Activated naive CD8-positive, alpha-beta T cell (primary cell): ENCODE measurements around the gene NTN1.

Source experiments
- H3K27ac Mint-ChIP-seq: one replicate; pipeline ENCODE4 v1.8.0; 2021; ENCODE audit warnings: mixed read lengths
- H3K27me3 Mint-ChIP-seq: one replicate; pipeline ENCODE4 v1.8.0; 2021; ENCODE audit warnings: mixed read lengths
- H3K36me3 Mint-ChIP-seq: one replicate; pipeline ENCODE4 v1.8.0; 2021; ENCODE audit warnings: mixed read lengths
- H3K4me1 Mint-ChIP-seq: one replicate; pipeline ENCODE4 v1.8.0; 2021; ENCODE audit warnings: low read depth, mixed read lengths
- H3K4me3 Mint-ChIP-seq: one replicate; pipeline ENCODE4 v1.8.0; 2021; ENCODE audit warnings: mild to moderate bottlenecking, mixed read lengths
- H3K9me3 Mint-ChIP-seq: one replicate; pipeline ENCODE4 v1.8.0; 2021; ENCODE audit warnings: low read depth, mixed read lengths

Gene NTN1

DNA sequence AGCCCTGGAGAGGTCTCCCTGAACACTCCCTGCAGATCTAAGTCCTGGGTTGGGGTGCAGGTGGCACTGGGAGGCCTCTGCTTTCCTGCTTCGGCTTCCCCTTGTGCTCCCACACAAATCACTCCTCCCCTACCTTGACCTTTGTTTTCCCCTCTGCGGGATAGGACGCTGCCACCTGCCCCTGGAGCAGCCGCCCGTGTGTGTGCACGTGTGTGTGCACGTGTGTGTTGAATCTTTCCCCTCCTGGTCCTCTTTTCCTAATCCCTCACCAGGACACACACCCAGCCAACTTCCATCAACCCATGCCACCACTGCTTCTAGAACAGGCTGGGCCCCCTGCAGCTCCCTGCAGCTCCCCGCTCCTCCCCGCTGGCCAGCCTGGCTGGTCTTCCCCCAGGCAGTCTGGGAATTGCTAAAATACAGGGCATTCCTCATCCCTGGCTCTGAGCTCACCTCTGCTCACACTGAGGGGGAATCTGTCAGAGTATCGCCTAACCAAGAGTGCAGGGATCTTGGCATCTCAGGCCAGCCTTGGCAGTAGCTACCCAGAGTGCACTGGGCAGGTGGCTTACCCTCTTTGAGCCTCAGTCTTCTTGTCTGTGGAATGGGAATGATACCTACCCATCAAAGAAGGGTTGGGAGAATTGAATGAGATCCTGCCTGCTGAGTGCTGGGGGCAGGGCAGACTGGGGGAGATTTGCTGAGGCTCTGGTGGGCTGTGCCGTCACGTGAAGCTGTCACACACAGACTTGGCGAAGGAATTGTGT lies 198.5 kb downstream of the NTN1 start:
- Mint-ChIP-seq H3K36me3 (peaks cover 8% of the 10 kb centered on the region), H3K27ac (no peak overlapping the region), H3K27me3 (peaks cover 1% of the 10 kb centered on the region), H3K9me3 (peaks cover 18% of the 10 kb centered on the region), H3K4me3 (no peak overlapping the region), H3K4me1 (no peaks in the 10 kb centered on the region)

DNA sequence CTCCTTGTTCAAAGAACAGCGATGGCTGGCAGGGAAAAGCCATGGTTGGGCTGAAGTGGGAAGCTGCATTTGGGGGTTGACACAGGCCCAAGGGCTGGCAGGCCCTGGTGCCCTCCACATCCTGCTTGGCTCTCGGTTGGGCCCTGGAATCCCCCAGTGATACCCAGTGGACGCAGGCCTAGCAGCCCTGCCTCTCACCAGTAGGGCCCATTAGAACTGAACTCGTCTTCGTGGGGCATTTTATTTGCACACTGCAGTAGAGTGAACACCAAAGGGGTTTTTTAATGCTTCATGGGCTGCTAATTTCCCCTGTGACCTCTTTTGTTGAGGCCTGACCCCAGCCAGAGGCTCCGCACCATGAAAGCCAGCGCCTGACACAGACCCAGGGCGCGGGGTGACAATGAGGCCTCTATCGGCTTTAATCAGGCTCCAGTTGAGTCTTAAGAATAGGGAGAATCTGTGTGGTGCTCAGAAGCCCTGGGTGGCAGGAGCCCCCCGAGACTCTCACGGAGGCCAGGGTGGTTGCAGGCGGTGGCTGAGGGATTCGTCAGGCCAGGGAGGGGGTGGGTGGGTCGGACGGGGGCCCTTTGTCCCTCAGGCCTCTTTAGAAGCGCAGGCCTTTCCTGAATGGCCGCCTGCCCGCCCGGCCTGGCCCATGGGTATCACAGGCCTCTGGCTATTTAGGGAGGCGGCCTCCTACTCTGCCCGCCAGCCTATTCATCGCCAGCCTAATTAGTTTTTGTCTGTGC lies 199.3 kb downstream of the NTN1 start:
- H3K4me3 Mint-ChIP-seq = no peak overlapping the region
- no peaks in the 10 kb centered on the region for H3K4me1 Mint-ChIP-seq
- peaks cover 4% of the 10 kb centered on the region for H3K36me3 Mint-ChIP-seq
- no peak overlapping the region for H3K27ac Mint-ChIP-seq
- peaks cover 1% of the 10 kb centered on the region for H3K27me3 Mint-ChIP-seq
- peaks cover 13% of the 10 kb centered on the region for H3K9me3 Mint-ChIP-seq

DNA sequence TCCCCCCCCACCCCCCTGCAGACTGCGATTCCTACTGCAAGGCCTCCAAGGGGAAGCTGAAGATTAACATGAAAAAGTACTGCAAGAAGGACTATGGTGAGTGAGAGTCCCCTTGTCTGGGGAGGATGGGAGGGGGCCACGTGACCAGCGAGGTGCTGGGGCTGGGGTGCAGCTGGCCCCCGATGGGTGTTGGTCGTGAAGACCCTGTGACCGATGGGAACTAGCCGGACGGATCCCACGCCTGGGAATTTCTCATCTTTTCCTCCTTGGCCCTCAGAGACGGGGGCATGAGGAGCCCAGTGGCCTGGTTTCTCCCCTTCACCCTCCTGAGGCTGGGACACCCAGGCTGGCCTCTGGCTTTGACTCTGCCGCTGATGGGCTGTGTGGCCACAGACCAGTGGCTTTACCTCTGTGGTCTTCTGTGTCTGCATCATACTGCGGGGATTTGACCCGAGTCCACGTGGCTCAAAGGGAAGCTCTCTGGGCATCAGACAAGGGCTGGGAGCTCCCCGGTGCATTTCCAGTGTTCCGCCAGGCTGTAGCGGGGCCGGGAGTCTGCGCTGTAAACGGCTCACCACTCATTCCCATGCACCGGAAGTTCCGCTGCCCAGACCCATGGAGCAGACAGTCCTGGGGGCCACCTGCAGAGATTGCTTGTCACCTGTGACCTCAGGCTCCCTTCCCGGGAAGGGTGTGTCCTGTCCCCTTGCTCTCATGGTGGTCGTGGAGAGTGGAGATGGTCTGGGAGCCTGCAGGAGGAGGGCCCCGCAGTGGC lies 200.0 kb downstream of the NTN1 start:
- H3K27ac Mint-ChIP-seq = no peak overlapping the region
- H3K4me3 Mint-ChIP-seq = no peak overlapping the region
- peaks cover 6% of the 10 kb centered on the region for H3K9me3 Mint-ChIP-seq
- no peaks in the 10 kb centered on the region for H3K4me1 Mint-ChIP-seq
- H3K27me3 Mint-ChIP-seq = peaks cover 1% of the 10 kb centered on the region
- peaks cover 3% of the 10 kb centered on the region for H3K36me3 Mint-ChIP-seq

DNA sequence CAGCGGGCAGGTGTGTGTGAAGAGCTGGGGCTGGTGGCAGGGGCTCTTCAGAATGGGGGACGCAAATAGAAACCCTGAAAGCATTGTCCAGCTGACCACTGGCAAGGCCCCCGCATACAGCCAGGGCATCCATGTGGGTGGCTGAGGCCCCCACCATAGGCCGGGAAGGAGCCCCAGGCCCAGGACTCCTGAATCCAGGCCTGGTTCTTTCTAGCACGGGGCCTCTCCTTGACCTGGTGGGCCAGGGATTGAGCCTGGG lies 200.5 kb downstream of the NTN1 start:
- Mint-ChIP-seq H3K4me3 (no peak overlapping the region), H3K36me3 (peaks cover 3% of the 10 kb centered on the region), H3K4me1 (no peaks in the 10 kb centered on the region), H3K27ac (no peak overlapping the region), H3K27me3 (peaks cover 1% of the 10 kb centered on the region), H3K9me3 (peaks cover 3% of the 10 kb centered on the region)

DNA sequence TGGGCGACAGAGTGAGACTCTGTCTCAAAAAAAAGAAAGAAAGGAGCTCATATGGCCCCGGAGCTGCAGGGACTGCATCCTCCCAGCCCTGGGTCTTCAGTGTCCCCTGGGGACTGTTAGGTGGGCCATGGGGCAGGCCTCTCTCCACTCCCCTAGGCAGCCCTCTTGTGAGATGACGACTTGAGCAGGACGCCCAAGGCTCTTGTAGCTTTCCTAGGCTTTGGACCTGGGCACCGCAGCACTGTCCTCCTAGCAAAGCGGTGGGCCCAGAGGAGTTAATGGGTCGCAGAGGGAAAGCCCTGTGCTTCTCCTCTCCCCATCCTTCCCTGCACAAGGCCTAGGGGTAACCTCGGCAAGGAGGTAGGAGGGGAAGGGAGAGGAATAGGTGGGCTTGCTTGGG lies 202.2 kb downstream of the NTN1 start:
- Mint-ChIP-seq H3K27me3 (no peaks in the 10 kb centered on the region), H3K27ac (no peak overlapping the region), H3K9me3 (no peaks in the 10 kb centered on the region), H3K36me3 (no peaks in the 10 kb centered on the region), H3K4me1 (no peaks in the 10 kb centered on the region), H3K4me3 (no peak overlapping the region)

DNA sequence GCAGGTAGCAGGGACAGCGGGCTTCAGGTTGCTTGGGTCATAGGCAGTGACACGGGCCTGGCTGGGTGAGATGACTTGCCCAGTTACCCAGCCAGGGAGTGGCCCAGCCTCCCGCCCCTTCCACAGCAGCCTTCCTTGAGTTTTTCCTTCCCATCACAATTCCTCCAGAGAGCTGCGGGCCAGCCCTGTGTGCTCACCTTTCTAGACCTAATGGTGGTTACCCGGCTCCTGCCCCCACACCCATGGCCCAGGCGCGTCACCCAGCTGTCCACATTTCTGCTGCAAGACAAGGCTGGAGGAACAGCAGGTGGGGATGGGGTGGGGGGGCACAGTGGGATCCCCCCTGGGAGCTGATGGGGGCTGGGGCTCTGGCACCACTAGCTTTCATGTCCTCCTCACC lies 203.2 kb downstream of the NTN1 start:
- Mint-ChIP-seq H3K4me1 (no peaks in the 10 kb centered on the region), H3K9me3 (no peaks in the 10 kb centered on the region), H3K27ac (no peak overlapping the region), H3K36me3 (no peaks in the 10 kb centered on the region), H3K27me3 (peaks cover 1% of the 10 kb centered on the region), H3K4me3 (no peak overlapping the region)

DNA sequence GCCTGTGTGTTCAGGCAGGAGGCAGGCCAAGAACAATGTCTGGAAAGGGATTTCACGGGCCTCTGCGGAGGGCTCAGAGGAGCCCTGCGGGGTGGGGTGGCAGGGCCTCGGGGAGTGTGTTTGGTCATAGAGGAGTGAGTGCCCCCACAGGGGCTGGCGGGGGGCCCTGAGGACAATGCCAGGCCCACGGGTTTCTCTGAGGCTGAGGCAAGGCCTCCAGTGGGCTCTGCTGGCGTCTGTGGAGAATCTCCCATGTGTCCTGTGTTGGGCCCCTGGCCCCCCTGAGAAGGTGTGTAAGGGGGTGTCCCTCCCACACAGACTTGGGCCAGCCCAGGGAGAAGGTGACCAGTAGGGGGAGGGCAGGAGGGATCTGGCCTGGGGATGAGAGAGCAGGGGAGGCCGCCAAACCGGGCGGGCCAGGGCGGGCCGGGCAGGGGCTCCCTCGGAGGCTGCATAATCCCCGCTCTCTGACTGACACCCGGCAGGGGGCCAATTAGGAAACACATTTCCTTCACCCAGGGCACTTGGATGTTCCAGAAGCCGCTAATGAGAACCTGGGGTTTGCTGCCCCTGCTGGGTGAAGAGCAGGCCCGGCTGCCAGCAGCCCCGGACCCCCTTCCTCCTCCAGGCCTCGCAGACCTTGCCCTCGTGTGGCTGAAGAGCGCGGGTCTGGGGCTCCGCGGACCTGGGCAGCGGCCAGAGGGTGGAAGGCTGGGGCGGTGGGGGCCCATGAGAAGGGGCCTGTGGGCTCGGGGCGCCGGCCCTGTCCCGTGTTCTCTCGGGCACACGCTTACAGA lies 204.2 kb downstream of the NTN1 start:
- H3K4me3 Mint-ChIP-seq = no peak overlapping the region
- H3K27ac Mint-ChIP-seq = no peak overlapping the region
- no peaks in the 10 kb centered on the region for H3K4me1 Mint-ChIP-seq
- no peaks in the 10 kb centered on the region for H3K36me3 Mint-ChIP-seq
- H3K9me3 Mint-ChIP-seq = no peaks in the 10 kb centered on the region
- peaks cover 2% of the 10 kb centered on the region for H3K27me3 Mint-ChIP-seq

DNA sequence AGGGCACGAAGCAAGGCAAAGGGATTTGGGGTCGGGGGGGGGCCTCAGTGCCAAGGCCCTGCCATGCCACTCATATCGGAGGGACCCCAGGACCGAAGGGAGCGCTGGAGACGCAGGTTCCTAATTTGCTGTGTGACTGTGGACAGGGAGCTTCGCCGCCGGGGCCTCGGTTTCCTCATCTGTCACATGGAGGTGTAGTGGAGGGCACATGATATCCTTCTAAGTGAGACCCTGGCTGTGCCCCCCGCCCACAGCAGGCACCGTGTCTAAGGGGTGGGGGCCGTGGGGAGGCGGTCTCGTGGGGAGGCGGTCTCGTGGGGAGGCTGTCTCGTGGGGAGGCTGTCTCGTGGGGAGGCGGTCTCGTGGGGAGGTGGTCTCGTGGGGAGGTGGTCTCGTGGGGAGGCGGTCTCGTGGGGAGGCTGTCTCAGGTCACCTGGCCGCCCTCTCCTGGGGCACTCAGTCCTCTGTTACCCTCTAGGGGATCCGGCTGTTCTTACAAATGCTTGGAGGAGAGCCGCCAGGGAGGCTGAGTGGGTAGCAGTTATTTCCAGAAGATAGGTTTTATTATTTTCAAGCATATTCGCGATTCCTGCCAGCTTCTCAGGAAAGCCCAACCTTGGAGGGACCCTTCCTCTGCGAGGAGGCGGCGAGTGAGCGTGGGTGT lies 205.0 kb downstream of the NTN1 start:
- Mint-ChIP-seq H3K4me1 (no peaks in the 10 kb centered on the region), H3K27me3 (peaks cover 2% of the 10 kb centered on the region), H3K9me3 (no peaks in the 10 kb centered on the region), H3K4me3 (no peak overlapping the region), H3K27ac (no peak overlapping the region), H3K36me3 (no peaks in the 10 kb centered on the region)

DNA sequence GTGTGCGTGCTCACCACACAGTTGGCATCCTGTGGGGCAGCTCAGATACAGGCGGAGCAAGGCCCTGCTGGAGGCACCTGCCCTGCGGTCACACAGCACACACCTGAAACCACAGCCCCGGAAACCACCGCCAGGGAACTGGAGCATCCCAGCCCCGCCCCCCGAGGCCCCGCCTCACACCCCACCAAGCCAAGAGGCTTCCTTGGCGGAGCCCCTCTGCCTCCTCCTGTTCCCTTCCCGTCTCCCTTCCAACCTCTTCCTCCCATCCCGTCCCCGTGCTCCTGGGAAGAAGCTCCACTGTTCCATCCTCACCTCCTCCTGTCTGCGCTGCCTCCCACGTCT lies 205.5 kb downstream of the NTN1 start:
- Mint-ChIP-seq H3K4me3 (no peak overlapping the region), H3K27ac (no peak overlapping the region), H3K4me1 (no peaks in the 10 kb centered on the region), H3K27me3 (peaks cover 2% of the 10 kb centered on the region), H3K36me3 (no peaks in the 10 kb centered on the region), H3K9me3 (no peaks in the 10 kb centered on the region)

DNA sequence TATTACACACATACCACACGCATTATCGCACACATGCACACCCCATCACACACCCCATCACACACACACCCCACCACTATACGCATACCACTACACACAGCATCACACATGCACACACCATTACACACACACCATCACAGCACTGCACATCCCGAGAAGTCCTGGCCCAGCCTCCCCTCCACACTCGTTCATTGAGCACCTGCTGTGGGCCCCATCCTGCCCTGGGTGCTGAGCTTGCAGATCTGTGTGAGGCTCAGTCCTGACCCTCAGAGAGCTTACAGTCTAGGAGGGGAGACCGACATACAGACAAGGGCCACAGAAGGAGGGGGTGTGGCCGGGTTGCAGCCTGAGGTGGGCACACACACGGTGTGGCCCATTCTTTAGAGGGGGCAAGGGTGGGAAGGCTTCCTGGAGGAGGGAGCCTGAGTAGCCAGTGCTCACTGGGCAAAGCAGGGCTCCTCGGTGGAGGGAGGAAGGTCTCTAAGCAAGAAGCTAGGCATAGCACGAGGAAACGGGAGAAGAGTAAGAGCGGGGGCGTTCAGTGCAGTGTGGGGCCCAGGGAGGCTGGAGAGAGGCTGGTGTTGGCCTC lies 206.6 kb downstream of the NTN1 start:
- no peaks in the 10 kb centered on the region for H3K9me3 Mint-ChIP-seq
- no peaks in the 10 kb centered on the region for H3K4me1 Mint-ChIP-seq
- no peak overlapping the region for H3K27ac Mint-ChIP-seq
- H3K4me3 Mint-ChIP-seq = no peak overlapping the region
- H3K36me3 Mint-ChIP-seq = no peaks in the 10 kb centered on the region
- peaks cover 2% of the 10 kb centered on the region for H3K27me3 Mint-ChIP-seq

DNA sequence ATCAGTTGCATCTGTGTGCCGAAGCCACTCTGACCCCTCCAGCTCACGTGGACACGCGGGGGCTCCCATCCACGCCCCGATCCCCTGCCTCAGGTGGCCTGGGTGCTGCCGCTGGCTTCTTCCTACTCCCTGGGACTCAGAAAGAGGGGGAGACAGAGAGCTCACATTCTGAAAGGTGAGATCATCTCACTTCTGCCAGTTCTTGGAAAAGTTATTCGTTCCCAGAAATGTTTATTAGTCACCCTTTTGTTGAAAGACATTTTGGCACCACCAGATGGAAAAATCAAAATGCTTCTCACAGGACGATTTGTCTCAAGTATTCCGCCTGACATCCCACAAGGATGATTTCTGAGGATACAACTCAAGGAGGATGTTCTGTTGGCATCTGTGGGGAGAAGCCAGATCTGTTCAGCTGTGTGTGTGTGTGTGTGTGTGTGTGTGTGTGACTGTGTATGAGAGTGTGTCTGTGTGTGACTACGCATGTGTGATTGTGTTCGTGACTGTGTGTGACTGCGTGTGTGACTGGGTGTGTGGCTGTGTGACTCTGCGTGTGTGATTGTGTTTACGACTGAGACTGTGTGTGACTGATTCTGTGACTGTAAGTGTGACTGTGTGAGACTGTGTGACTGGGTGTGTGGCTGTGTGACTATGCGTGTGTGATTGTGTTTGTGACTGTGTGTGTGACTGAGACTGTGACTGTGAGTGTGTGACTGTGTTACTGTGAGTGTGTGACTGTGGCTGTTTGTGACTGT lies 207.3 kb downstream of the NTN1 start:
- H3K27me3 Mint-ChIP-seq = peaks cover 2% of the 10 kb centered on the region
- H3K9me3 Mint-ChIP-seq = no peaks in the 10 kb centered on the region
- H3K27ac Mint-ChIP-seq = no peak overlapping the region
- H3K4me1 Mint-ChIP-seq = no peaks in the 10 kb centered on the region
- H3K36me3 Mint-ChIP-seq = no peaks in the 10 kb centered on the region
- no peak overlapping the region for H3K4me3 Mint-ChIP-seq

DNA sequence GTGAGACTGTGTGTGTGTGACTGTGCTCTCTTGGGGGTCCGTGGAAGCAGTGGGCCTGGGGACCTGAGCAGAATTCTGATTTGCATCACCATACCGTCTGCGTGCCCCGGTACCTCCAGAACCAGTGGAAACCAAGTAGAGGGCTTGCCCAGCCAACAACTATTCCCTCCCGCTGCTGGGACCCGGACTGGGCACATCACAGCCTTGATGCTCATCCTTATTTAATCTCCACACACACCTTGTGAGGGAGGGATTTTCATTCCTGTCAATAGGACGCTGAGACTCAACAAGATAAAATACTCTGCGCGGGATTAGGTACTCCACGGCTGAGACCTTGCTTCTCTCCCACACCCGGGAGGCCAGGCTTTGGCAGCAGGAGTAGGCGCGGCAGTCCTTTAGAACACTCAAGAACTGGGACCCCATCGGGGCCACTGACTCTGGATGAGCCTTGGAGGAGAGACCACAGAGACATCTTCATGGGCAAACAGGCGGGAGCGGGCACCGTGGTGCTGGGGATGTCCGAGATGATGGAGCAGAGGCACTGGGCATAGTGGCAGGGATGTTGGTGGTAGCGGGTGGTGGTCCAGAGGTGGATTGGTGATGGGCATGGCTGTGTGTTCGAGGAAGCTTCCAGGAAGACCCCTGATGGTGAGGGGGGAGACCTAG lies 208.0 kb downstream of the NTN1 start:
- peaks cover 2% of the 10 kb centered on the region for H3K27me3 Mint-ChIP-seq
- no peak overlapping the region for H3K4me3 Mint-ChIP-seq
- H3K4me1 Mint-ChIP-seq = no peaks in the 10 kb centered on the region
- no peak overlapping the region for H3K27ac Mint-ChIP-seq
- no peaks in the 10 kb centered on the region for H3K36me3 Mint-ChIP-seq
- H3K9me3 Mint-ChIP-seq = no peaks in the 10 kb centered on the region

DNA sequence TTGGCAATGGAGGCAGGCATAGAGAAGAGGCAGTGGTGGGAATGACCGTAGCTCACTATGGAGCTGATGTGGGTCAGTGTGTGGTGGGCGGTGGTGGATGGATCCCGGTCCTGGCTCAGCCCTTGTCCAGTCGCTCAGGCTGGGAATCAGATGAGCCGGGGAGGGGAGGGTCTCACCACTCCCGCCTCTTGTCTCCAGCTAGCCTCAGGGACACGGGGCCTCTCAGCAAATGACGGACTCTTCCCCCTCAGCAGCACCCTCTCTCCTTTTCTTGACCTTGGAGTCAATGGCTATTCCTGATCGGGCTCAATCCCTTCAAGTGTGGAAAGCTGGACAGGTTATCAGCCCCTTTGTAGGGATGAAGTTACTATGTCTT lies 208.5 kb downstream of the NTN1 start:
- no peaks in the 10 kb centered on the region for H3K4me1 Mint-ChIP-seq
- no peak overlapping the region for H3K27ac Mint-ChIP-seq
- no peaks in the 10 kb centered on the region for H3K36me3 Mint-ChIP-seq
- H3K4me3 Mint-ChIP-seq = no peak overlapping the region
- H3K27me3 Mint-ChIP-seq = peaks cover 2% of the 10 kb centered on the region
- no peaks in the 10 kb centered on the region for H3K9me3 Mint-ChIP-seq
